ENCODE measurements around the gene MLKL. TPM values are rescaled to one million over a fixed set of nuclear protein-coding genes. Genes with fewer than 3 reads are reported as not detected.

MLKL gene
- total RNA-seq, 4 donors from 2014 or later = 6.0 to 12.0 (median 9.9) TPM

DNA sequence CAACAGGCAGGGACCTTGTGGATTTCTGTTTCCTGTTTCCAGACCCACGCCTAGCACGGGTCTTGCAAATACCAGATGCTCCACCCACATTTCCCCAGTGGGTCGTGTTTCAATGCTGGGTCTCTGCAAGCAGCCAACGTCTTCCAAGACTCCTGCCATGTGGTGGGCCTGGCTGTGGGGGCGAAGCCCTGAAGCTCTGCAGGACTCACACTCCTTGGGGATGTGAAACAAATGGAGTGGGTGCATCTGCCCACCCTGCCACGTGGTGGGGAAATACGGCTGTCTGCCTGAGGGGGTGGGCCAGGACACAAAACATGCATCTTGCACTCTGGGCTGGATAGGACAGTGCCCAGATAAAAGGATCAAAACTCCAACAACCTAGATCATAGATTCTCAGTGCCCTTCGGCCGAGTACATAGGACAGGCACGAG lies 41.4 kb upstream of the MLKL start:
- DNase-seq = no peak
- no peak for TF ChIP-seq POLR2A (IDR thresholded peaks at IDR 0.05)
- TF ChIP-seq, protein P1, sequence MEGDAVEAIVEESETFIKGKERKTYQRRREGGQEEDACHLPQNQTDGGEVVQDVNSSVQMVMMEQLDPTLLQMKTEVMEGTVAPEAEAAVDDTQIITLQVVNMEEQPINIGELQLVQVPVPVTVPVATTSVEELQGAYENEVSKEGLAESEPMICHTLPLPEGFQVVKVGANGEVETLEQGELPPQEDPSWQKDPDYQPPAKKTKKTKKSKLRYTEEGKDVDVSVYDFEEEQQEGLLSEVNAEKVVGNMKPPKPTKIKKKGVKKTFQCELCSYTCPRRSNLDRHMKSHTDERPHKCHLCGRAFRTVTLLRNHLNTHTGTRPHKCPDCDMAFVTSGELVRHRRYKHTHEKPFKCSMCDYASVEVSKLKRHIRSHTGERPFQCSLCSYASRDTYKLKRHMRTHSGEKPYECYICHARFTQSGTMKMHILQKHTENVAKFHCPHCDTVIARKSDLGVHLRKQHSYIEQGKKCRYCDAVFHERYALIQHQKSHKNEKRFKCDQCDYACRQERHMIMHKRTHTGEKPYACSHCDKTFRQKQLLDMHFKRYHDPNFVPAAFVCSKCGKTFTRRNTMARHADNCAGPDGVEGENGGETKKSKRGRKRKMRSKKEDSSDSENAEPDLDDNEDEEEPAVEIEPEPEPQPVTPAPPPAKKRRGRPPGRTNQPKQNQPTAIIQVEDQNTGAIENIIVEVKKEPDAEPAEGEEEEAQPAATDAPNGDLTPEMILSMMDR (IDR thresholded peaks at IDR 0.05) = no peak
- WGBS, 2 donors = 68 to 72% methylated on average over 10 of the region's 10 CpGs
- intact Hi-C loops (cut with DNase I) = no loop called here
- H3K27me3 ChIP-seq = no peaks in the 10 kb centered on the region
- no peaks in the 10 kb centered on the region for H3K36me3 ChIP-seq
- peaks cover 12 to 16% of the 10 kb centered on the region in 2 donors for H3K4me1 ChIP-seq
- H3K9me3 ChIP-seq = no peaks in the 10 kb centered on the region
- H3K27ac ChIP-seq = no peak overlapping the region
- no peak overlapping the region for H3K4me3 ChIP-seq (replicated peaks in 1 of 3)

DNA sequence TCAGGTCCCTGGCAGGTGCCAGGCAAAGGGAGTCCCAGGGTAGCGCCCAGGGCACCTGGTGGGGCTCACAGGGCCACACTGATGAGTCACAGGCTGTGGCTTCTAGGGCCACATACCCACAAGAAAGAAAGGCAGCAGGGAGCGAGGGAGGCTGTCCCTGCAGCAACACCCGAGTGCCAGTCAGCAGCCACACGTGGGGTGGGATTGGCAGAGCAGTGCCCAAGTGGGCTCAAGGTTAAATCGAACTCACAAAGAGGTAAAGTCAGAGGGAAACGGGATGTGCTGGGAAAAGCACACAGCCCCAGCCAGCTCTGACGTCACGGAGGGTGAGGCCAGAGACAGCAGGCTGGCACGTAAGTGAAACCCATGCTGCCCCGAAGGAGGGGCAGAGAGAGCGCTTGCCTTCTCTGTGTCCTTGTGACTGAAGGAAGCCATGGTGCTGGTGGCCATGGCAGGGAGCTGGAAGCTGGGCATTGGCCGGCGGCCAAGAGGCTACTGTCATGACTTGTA lies 40.2 kb upstream of the MLKL start:
- Histone ChIP-seq H3K27ac (no peak overlapping the region), H3K36me3 (no peaks in the 10 kb centered on the region), H3K9me3 (no peaks in the 10 kb centered on the region), H3K4me3 (replicated peaks in 1 of 3) (no peak overlapping the region), H3K27me3 (no peaks in the 10 kb centered on the region), H3K4me1 (peaks cover 12 to 16% of the 10 kb centered on the region in 2 donors)
- intact Hi-C loops (cut with DNase I) = no loop called here
- TF ChIP-seq POLR2A (IDR thresholded peaks at IDR 0.05) = no peak
- TF ChIP-seq, protein P1 (IDR thresholded peaks at IDR 0.05) = no peak
- 85 to 86% methylated on average over 13 of the region's 13 CpGs for WGBS, 2 donors
- no peak for DNase-seq

DNA sequence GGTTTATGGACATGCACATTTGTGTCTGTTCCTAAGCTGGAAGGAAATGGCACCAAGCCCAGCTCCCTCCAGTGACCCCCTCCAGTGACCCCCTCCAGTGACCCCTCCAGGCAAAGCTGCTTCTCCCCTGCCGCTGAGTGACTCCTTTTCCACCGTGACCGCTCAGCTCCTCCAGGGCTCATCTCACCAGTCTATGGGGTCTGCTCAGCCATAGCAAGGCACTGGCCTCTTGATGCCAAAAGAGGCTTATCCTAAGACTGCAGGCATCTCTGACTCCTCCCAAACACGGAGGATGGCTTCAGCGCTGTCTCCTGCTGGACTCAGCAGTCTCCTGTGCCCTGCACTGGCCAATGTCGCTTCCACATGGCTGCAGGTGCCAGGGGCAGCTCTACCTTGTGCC lies 38.6 kb upstream of the MLKL start:
- TF ChIP-seq, protein P1 (IDR thresholded peaks at IDR 0.05) = no peak
- no peak for TF ChIP-seq POLR2A (IDR thresholded peaks at IDR 0.05)
- no peaks in the 10 kb centered on the region for H3K36me3 ChIP-seq
- WGBS, 2 donors = 80 to 87% methylated on average over 3 to 6 of the region's 6 CpGs
- peaks cover 3 to 5% of the 10 kb centered on the region in 2 donors for H3K4me1 ChIP-seq
- no peak overlapping the region for H3K4me3 ChIP-seq (replicated peaks in 1 of 3)
- H3K9me3 ChIP-seq = no peaks in the 10 kb centered on the region
- no peak overlapping the region for H3K27ac ChIP-seq
- DNase-seq = no peak
- no peaks in the 10 kb centered on the region for H3K27me3 ChIP-seq
- intact Hi-C loops (cut with DNase I) = no loop called here

DNA sequence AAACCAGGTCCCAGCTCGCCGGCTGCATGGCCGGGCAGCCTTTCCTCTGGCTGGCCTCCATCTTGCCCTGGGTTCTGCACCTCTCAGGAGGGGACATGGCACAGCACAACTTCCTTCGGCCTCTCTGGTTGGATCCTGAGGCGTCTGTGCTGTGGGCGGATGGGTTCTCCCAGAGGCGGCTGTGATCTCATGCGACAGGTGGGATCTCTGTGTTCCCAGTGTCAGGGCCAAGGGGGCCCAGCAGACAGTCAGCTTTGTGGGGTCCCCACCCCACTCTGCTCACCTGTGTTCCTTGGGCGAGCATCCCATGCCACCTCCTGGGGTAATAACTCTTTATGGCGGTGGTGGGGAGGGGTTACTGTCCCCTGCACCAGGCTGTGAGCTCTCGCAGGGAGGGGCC lies 38.2 kb upstream of the MLKL start:
- no peaks in the 10 kb centered on the region for H3K36me3 ChIP-seq
- no peak overlapping the region for H3K27ac ChIP-seq
- H3K4me1 ChIP-seq = peaks cover 0 to 4% of the 10 kb centered on the region in 2 donors
- no peaks in the 10 kb centered on the region for H3K9me3 ChIP-seq
- H3K27me3 ChIP-seq = no peaks in the 10 kb centered on the region
- TF ChIP-seq, protein P1 (IDR thresholded peaks at IDR 0.05) = no peak
- no peak for TF ChIP-seq POLR2A (IDR thresholded peaks at IDR 0.05)
- WGBS, 2 donors = 97% methylated on average over 5 to 11 of the region's 11 CpGs
- DNase-seq = no peak
- no peak overlapping the region for H3K4me3 ChIP-seq (replicated peaks in 1 of 3)
- intact Hi-C loops (cut with DNase I) = no loop called here

DNA sequence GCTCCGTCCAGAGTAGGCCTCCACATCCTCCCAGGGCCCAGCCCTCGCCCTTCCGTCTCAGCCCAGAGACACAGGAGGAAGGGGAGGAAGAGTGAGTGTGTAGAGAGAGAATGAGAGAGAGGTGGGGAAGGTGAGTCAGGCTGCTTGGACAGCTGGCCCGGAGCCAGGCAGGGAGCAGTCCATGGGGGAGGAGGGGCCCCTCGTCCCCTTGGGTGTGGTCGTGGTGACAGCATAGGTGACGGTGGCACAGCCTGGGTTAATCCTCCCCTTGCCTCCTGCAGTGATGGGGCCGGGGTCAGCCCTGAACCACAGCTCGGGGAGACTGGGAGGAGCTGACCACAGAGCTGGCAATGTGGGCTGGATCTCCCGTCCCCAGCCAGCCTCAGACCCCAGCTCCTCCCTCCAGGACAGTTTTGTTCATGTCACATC lies 37.5 kb upstream of the MLKL start:
- Histone ChIP-seq H3K4me1 (peaks cover 0 to under 1% of the 10 kb centered on the region in 2 donors), H3K36me3 (no peaks in the 10 kb centered on the region), H3K9me3 (no peaks in the 10 kb centered on the region), H3K27me3 (no peaks in the 10 kb centered on the region), H3K4me3 (replicated peaks in 1 of 3) (no peak overlapping the region), H3K27ac (no peak overlapping the region)
- 49 to 62% methylated on average over 9 to 10 of the region's 10 CpGs for WGBS, 2 donors
- intact Hi-C loops (cut with DNase I) = no loop called here
- DNase-seq = no peak
- TF ChIP-seq, protein P1 (IDR thresholded peaks at IDR 0.05) = no peak
- TF ChIP-seq POLR2A (IDR thresholded peaks at IDR 0.05) = no peak
